HG02973 (cell line): Measurements from ENCODE around the gene CPE.
"Not testable (repeated sequence)": the region's sequence is repeated elsewhere in the genome, so short reads cannot be mapped to it uniquely, and the experiment has no call there.

ENCODE experiments used
- ATAC-seq: cut with Tn5 transposase; IDR thresholded peaks from one replicate; pipeline ENCODE4 v1.9.1; 2021; ENCODE audit warnings: moderate library complexity; ENCODE audit not compliant: unreplicated experiment

CPE gene

DNA sequence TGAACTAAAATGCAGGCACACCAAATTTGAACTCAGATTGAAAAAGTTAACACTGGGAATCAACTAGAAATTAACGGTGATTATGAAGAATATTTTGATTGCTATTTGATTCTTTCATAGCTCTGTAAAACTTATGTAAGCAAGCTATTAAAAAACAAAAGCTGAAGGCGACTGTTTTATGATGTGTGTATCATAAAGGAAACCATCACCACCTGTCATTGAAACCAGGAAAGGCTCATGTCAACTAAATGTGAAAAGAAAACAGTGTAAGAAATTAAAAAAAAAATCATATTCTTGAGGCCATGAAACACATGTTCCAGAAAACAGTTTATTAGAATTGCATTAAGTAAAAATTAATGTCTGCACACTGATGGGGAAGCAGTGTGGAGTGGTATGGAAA, 24.2 kb downstream of the CPE start:
- no peak for ATAC-seq

DNA sequence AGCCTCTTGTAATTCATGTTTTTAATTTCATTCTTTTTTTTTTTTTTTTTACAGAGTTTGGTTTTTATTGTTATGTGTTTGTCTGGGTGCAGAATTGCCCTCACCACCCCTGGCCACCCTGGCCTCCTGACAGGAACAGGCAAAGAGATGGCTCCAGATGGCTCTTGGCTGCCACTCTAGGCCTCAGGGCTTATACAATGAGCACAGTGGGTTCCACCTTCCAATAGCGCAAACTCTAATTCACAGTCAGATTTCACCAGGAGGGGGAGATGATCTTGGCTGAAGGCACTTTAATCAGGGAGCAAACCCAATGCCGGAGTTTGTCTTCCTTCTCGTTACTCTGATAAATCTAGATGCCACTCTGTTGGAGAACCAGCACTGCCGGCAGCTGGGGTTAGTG, 24.8 kb downstream of the CPE start:
- no peak for ATAC-seq

DNA sequence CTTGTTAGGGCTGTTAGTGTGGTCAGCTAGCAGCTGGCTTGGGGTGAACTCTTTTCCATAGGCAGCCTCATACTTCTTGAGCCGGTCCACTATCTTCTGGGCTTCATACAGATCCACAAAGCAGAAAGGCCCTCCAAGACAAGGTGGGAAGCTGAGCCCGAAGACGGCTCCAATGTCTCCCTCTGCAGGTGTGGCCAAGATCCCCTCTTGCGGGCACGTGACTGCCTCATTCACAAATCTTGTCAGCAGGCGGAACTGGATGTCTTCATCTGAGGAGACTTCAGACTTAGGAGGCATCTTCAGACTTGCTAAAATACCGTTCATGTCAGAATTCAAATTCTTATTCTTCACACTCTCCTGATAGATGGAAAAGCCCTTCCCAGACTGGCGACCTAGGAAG, 25.3 kb downstream of the CPE start:
- ATAC-seq = no peak

DNA sequence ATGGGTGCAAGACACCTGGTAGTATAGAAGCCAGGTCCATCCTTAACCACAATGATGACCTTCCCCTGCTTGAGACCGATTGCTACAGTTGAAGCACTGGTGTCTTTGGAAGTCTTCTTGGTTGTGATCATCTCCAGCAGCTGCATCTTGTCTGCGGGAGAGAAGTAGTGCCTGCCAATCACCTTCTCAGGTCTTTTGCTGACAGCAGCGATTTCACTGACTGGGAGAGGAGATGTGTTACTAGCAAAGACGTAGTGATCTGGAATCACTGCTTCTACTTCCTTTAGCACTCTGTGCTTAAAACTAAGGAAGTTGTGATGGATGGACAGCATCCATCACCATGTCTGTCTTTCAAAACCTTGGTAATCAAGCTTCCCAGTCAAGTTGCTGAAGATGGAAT, 25.9 kb downstream of the CPE start:
- no peak for ATAC-seq

DNA sequence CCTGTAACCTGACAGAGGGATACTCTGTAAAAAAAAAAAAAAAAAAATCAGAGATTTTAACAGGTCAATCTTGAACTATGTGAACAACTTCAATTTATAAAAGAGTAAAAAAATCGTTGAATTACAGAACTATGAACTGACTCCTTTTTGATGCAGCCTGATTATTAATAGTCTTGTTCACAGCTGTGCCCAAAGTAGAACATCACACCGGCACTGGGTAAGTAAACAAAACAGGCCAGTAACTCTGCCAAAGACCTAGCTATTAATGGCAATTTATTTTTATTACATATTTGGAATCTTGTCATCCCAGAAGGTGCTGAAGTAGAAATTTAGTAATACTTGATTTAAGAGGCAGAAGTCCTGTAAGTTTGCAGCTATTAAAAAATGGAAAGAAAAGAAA, 31.4 kb downstream of the CPE start:
- no peak for ATAC-seq

DNA sequence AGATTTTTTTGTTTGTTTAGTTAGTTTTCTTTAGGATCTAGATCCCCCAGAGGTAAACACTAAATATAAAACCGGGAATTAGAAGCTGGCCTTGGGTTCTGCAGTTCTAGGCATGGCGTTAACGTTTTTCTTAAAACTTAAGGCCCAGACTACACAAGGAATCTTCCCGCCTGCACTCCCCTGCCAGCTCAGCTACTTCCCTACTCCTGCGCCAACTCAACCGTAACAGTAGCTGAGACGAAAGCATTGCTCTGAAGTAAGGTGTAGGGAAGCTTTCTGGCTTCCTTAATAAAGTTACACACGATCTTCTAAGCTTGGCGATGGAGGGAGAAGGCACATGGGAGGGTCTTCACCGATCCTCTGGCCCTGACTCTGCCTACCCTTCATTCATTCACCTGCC, 37.1 kb downstream of the CPE start:
- no peak for ATAC-seq

DNA sequence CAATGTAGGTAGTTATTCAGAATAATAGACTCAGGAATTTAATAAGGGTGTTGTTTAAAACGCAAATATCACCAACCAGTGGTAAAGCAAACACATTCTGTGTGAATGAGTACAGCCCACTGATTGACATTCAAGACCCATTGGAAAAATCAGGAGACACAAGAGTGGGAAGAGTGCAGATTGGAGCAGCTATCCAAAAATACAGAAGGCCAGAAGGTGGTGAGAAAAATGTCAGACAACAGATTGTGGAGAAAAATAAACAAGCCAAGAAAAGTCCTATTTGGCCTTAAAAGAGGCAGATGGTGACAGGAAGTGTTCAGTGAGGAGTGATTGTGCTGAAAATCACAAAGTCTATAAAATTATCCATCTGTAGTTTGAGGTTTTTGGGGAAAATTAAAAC, 39.3 kb downstream of the CPE start:
- ATAC-seq = no peak

DNA sequence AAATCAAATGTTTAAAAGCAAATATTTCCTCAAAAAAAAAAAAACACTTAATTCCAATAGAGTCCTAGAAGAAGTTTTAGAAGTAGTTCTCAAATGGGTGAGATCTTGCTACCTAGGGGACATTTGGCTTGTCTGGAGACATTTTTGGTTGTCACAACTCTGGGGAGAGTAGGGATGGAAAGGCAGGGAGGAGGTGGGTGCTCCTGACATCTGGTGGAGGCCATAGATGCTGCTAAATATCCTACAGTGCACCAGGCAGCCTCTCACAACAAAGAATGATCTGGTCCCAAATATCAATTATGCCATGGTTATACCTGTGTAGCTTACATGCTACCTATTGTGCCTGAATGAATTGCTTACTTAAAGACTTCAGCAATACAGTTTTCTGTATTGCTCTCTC, 46.8 kb downstream of the CPE start:
- no peak for ATAC-seq

DNA sequence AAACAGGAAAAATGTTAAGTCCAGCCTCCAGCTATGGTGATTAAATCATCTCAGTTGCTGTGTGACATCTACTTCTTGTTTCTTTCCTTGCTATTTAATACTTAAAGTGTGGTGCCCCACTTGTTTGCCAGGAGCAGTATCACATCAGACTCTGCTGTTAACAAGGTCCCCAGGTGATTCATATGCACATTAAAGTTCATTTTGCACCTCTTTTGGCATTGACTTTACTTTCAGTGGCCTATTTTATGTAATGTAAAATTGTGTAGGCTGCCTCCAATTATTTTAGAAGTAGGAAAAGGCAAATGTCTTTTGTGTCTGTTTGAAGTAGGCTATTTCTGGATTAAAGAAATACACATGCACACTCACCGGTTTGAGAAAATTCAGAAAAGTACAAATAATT, 47.5 kb downstream of the CPE start:
- no peak for ATAC-seq

DNA sequence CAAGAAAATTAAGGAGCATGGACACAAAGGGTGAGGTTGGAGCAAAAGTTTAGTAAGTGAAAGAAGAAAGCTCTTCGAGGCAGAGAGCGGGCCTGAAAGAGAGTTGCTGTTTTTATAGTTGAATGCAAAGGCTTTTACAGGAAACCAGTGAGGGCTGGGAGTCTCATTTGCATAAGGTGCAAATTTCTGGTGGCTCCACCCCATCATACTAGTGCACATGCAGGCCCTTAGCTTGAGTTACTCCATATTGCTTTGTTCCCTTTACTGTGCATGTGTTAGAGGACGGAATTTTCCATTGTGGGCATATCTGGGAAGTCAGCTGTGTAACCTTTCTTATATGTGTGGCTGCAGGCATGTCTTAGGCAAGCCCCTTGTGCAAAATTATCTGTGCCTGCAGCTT, 48.0 kb downstream of the CPE start:
- no peak for ATAC-seq

DNA sequence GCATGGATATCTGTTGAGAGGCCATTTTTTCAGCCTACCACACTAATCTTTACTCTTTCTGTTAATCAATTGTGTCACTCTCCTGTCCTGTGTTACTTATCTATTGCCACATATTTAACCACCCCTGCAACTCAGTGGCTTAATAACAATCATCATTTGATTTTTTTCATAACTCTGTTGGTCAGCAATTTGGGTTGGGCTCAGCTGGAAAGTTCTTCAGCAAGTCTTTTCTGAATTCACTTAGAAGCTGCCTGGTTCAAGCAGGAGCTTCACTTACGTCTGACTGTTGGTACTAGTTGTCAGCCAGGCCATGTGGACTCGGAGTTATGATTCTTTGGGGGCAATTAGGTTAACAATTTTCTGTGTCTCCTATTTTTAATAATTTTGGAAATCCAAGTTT, 50.1 kb downstream of the CPE start:
- no peak for ATAC-seq

DNA sequence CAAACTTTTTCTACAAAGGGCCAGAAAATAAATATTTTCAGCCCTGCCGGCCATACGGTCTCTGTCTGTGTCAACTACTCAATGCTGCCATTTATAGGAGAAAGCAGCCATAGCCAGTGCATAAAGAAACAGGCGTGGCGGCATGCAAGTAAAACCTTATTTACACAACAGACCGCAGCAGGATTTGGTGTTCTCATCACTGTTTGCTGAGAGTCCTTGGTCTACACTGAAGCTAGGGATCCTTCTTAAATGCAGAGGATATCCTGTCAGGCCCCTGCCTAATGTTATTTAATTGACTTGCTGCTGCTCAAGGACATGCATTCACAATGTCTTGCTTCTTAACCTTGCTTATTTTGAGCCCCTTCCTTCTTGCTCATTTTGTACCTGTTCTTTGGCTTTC, 54.7 kb downstream of the CPE start:
- ATAC-seq = no peak

DNA sequence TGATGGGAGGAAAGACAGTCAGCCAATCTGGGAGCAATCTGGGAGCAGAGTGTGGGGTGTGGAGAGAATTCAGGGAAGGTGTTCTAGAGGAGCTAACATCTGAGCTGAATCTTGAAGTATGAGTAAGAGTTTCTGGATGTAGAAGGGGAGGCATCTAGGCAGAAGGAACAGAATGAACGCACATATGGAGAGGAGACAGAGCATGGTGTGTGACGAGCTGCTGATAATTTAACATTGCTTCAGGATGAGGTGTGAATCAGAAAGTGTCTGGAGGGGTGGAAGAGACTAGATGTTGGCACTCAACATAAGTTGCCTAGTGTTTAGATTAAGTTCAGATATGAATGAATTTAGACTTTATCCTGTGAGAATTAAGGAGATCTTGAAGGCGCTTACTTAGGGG, 58.9 kb downstream of the CPE start:
- ATAC-seq = no peak

DNA sequence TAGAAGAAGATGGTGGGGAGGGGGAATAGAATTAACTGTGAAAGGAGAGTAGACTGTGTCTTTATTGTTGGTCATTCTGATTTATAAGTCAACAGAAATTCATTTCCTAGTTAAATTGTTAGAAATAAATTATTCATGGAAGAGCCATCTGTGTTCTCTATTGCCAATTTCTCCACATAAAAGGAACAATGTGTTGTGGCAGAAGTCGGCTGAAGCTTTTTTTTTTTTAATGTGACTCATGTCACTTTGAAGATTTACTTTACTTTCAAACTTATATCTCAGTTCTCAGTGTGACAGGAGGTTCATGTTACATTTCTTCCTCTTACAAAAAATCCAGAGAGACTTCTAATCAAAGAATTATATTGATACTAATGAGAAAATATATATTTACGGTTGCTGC, 60.5 kb downstream of the CPE start:
- ATAC-seq = no peak

DNA sequence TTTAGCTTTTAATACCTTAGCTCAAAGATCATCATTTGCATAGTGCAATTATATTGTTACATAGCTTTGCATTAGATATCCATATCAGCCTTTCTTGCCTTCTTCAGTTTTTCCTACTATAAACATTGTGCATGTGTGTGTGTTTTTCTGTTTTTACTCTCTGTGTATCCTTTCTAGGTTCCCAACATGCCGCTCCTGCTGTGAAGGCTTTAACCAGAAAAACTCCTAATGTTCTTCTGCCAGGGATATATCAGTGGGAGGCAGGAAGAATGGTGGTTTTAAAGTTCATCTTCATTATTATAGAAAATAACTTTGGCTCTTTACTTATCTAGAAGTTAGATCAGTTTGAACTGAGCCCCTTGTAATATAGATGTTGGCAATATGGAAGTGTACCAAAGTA, 61.2 kb downstream of the CPE start:
- no peak for ATAC-seq

DNA sequence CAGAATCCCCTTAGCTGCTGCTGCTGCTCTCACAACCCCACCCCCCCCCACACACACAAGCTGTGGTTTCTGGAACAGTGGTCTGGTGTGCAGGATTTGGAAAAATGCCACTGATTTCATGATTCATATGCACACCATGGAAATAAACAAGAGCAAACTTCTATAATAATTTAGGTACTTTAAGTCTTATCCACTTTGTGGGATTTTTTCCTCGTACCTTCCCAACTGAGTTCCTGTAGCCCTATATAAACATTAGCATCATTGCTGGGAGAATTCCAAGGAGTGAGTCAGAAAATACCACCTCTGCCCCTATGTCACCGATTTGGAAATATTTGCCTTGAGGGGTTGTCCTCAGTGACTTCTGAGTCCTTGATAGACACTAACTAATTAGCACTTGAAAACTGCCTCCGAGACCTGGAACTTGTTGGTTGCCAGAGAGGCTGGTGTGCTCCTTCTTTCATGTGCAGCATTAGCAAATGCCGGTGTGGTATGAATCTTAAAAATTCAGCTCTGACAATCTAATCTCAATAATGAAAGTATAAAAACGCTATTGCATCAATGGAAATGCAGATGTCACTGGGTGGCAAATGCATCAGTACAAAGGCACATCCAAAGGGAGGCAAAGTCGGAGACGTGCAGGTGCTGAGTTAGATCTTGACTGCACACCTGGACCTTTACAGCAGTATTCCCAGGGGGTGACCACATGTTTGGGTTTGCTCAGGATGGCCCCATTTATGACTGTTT, 61.8 kb downstream of the CPE start:
- no peak for ATAC-seq

DNA sequence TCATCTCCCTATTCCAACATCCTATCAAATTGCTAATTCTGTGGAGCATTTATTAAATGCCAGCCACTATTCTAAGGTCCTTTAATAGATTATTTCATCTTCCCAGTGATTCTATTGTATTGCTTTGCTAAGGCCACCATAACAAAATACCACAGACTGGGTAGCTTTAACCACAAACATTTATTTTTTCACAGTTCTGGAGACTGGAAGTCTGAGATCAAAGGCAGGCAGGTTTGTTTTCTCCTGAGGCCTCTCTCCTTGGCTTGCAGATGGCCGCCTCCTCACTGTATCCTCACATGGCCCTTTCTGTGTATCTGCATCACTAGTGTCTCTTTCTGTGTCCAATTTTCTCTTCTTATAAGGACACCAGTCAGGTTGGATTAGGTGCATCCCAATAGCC, 64.5 kb downstream of the CPE start:
- no peak for ATAC-seq

DNA sequence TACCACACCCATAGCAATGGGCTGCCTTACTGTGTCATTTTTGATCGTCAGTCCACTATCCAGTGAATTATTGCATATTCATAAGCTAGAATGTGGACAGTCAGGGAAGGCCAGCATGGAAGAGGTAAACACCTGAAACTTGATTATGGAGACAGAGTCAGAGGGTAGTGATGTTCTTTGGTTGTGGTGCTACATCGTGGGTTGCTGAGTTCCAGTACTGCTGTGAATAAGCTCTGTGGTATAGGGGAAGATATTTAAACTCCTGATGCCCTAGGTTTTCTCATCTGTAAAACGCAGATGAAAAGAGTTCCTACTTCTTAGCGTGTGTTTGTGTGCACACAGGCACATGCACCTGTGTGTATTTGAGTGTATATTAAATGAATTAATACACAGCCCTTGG, 69.9 kb downstream of the CPE start:
- ATAC-seq = no peak

DNA sequence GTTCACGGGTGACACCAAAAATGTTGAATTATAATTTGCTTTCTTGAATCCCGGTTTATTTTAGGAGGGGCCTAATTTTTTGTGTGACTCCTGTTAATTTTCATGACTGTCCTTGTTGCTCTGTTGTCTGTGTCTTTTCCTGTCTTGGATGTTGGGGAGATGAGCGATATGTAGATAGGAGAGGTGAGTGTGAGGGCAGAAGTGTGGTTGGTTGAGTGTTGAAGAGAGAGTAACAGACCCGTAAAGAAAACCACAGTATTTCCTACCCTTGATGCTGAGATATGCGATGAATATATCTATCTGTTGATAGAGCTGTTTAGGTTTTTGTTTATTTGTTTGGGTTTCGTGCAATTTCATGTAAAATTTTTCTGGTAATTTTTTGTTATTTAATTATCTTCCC, 70.5 kb downstream of the CPE start:
- no peak for ATAC-seq

DNA sequence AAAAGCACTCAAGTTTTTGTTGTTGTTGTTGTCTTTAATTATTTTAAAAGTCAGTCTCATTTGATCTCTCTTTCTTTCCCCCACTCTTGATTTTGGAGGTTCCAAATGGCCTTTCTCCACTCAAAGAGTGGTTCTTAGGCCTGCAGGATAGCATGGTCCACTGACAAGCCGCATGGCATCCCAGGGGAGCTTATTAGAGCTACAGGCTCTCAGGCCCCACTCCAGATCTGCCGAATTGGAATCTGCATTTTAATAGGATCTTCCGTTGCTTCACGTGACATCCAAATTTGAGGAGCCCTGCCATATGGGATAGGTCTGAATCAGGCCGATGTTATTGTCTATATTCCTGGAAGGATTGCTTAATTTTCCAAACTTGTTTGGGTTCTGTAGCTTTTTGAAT, 72.1 kb downstream of the CPE start:
- ATAC-seq = no peak

DNA sequence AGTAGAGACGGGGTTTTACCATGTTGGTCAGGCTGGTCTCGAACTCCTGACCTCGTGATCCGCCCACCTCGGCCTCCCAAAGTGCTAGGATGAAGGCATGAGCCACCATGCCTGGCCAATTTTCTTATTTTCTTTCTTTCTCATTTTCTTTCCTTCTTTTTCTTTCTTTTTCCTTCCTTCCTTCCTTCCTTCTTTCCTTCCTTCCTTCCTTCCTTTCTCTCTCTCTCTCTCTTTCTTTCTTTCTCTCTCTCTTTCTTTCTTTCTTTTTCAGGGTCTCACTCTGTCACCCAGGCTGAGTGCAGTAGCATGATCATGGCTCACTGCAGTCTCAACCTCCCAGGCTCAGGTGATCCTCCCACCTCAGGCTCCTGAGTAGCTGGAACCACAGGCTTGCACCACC, 74.3 kb downstream of the CPE start:
- ATAC-seq = not testable (repeated sequence)

DNA sequence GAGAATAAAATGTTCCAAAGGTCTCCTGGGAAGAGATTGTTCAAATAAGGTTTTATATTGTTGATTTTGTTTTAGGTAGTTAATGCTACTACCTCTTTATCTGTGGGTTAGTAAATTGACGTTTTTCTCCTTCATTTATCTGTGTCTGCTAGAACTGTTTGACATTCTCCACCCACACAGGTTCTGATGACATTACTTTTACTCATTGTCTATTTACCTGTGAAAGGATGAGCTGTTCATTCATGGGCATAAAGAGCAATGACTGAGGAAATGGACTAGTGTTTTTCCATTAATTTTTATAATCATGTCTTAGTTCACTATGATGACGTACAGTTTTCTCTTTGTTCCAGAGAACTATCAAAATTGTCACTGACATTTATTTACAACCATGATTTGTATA, 75.6 kb downstream of the CPE start:
- ATAC-seq = no peak

DNA sequence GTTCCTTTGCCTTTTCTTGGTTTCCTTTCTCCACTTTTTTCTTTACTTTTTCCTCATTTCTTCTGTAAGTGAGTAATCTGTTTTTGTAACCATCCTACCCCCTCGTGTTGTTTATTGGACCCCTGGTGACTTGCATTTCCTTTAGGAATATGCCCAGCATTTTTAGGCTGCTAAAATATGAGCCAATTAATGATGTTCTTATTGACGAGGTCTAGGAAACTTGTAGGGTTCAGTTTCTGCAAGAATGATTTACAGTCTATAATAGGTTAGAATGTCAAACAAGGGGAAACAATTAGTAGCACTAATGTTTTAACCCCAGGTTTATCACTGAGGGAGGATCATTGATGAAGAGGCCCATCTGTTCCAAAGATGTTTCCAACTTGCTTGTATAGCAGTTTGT, 79.0 kb downstream of the CPE start:
- no peak for ATAC-seq

DNA sequence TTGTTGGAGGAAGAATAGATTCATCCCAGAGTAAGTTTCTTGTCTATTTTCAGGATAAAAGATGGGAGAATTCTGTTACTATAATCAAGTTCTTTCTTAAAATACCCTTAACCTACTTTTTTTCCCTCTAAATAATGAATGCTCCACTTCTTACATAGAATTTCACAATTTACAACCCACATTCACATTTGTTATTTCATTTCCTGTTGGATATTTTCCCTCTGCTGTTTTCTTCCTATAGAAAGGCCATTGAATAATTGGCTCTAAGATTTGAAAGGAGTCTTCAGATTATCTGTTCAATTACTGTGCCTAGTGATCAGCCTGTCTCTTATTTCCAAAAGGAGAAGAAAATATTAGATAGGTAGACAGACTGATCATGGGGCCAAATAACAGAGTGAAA, 79.7 kb downstream of the CPE start:
- no peak for ATAC-seq
